Measurements from ENCODE around the gene UCMA.

UCMA gene

DNA sequence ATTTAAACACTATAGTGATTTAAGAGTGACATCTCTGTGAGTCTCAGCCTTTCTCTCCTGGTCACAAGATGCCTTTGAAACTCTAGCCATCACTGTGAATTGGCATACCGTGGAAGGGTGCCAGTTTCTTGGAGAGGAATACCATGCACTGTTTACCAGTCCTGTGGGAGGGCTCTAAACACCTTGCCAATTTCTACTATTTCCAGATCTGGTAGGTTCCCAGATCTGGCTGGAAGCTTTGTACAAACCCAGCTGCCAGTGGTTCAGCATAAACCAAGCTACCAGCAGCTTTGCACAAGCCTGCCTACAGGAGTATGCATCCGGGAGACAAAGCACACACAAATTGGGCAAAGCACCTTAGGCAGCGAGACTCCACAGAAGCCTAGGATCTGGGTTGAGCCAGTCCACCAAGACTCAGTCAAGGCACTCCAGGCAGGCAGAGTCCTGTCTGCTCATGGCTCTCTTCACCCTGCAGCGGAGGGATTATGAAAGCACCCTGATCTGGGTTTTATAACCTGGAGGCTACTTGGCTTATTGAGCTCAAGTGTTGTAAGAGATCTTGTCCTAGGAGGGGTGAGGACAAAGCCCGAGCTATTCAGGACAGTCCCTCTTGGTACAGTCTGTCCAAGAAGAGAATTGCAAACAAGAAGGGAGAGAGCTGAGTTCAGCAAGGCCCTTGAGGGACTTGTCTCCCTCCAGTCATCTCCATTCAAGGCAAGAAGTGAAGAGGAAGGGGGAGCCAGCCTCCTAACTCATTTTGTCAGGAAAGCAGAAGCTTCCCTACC lies 49.3 kb downstream of the UCMA start:
- no peak for DNase-seq

DNA sequence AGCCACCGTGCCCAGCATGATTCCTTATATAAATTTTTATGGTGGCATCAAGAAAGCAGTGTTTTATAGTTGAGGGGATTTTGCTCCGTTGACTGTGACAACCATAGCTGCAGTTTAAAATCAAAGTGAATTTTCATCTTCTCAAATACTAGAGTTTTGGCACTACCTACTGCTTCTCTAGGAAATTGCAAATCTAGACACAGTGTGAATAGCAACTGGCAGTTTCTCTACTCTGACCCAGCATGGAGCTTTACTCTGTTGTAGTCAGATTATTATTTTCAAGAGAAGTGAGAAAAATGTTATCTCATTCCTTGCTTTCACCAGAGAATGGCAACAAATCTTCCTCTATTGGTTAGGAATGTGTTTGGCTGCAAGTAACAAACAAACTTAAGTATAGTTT lies 49.9 kb downstream of the UCMA start:
- no peak for DNase-seq

DNA sequence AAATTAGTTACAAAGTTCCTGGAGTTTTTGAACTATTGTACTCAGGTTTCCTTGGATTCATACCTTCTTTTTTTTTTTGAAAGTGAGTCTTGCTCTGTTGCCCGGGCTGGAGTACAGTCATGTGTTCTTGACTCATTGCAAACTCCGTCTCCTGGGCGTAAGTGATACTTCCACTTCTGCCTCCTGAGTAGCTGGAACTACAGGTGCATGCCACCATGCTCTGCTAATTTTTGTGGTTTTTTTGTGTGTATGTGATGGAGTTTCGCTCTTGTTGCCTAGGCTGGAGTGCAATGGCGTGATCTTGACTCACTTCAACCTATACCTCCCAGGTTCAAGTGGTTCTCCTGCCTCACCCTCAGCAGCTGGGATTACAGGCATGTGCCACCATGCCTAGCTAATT lies 50.5 kb downstream of the UCMA start:
- DNase-seq, result no peak

DNA sequence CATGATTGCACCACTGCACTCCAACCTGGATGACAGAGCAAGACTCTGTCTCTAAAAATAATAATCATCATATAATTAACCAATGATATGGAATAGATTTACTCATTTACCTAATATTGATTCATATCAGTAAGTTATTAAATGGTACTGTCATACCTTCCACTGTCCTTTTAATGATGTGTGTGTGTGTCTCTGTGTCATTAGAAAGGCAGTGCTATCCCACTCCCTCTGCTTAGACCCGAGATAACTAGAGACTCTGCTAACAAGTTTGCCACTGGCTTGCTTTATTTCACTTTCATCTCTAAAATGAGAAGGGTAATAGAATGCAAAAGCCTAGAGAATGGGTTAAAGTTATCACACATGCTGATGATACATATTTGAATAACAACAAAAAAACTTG lies 51.8 kb downstream of the UCMA start:
- no peak for DNase-seq

DNA sequence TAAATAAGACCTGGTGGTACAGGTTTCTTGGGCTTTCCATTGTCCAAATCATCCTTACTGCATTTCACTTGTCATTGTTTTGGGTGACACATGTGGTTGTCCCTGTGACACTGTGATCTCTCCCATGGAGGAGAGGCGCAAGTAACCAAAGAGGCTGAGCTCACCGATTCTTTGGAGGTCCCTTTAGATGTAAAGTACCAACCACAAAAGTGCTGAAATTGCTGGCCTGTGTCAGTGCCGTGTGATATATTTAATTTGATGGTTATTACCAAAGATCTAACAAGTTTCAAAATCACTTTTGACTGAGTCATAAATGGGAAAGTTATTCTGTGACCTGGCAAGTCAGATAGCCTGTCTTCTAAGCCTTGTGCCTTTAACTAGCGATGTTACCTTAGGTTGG lies 53.4 kb downstream of the UCMA start:
- no peak for DNase-seq

DNA sequence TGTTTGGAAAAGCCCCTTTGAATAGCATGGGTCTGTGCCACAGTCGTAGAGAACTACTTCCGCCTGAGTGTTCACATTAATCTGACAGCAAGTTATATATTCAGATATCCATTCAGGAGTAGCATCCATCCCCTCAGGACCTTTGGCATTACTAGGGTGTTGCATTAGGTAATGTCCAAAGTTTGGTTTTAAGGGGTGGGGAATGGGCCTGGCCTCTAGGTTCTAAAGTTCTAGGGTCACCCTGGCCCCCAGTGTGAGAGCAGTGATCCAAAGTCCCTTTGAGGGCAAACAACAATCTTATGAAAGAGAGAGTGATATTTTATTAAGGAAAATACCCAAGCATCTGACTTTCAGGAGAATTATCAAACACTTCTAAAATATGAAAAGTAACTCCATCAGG lies 60.6 kb downstream of the UCMA start:
- DNase-seq, result no peak

Measured in activated T-cell treated with anti-CD3 and anti-CD28 coated beads, Interleukin-2, amount 50 U/mL, for 1 hour (primary cell).